Bronchial epithelial cell (primary cell): Measurements from ENCODE around the gene GPR78. TPM values are rescaled to one million over a fixed set of nuclear protein-coding genes. Genes with fewer than 3 reads are reported as not detected.

Experiments used
- DNase-seq: peaks from one replicate; pipeline ENCODE4 v3.0.0-alpha.2; 2010; ENCODE audit warnings: low read depth
- FAIRE-seq: peaks from 2 replicates; lab custom pipeline; 2011; peaks lifted over from hg19 to GRCh38; lab: Jason Lieb, UNC
- H3K27me3 ChIP-seq: 2 replicates; pipeline ENCODE4 v1.5.1; 2011; ENCODE audit warnings: low read length; ENCODE audit not compliant: control insufficient read depth, insufficient read depth
- H3K36me3 ChIP-seq: 2 replicates; pipeline ENCODE4 v1.5.1; 2011; ENCODE audit warnings: low read length; ENCODE audit not compliant: control insufficient read depth, insufficient read depth
- H3K4me3 ChIP-seq: 2 replicates; pipeline ENCODE4 v1.5.1; 2011; ENCODE audit warnings: mild to moderate bottlenecking, low read depth, low read length, control low read depth
- total RNA-seq: library from RNA; depleted of rRNA; stranded (reverse); fragments of >200 nt; gene quantifications from 2 replicates; pipeline ENCODE4 v1.2.1, GENCODE V29; 2014
- TF ChIP-seq, protein P1 (sequence below): IDR thresholded peaks from 2 replicates; pipeline ENCODE4 v1.5.1; 2011; ENCODE audit warnings: mild to moderate bottlenecking, moderate library complexity, low read length, control low read depth, inconsistent platforms; ENCODE audit not compliant: insufficient read depth, severe bottlenecking

The GPR78 gene
- total RNA-seq, 1 donor from 2014 or later, result under 0.01 TPM

DNA sequence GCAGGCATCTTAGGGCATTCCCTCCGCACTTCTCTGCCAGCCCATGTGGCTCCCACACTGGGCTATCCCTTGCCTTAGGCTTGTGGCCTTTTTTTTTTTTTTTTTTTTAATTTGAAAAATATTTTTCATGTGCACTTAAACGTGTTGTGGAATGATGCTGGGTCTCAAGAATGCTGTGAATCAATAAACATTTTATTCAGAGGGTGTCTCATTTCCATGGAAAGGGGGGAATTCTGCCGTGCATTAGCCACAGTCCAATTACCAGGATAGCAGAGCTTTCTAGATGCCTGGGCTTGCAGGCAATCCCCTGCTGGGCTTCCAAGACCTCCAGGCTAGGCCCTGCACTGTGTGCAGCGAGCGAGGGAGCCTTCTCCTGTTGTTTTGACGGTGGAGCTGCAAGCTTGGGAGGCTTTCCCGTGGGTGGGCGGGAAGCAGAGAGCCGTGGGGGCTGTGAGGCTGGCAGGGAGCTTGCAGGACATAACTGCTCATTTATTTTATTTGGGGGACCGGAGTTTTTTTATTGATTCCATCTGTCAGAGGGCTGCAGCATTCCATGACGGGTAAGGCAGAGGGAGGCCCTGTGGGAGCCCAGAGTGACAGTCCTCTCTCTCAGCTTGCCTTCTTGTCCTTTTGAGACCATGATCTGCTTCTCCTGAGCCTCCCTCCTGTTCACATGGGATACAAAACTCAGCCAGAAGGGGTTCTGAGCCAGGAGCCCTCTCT lies 9.8 kb downstream of the GPR78 start:
- Histone ChIP-seq H3K27me3 (peaks cover 25% of the 10 kb centered on the region), H3K36me3 (no peaks in the 10 kb centered on the region), H3K4me3 (no peak overlapping the region)
- DNase-seq, result no peak
- FAIRE-seq, result no peak
- TF ChIP-seq, protein P1, sequence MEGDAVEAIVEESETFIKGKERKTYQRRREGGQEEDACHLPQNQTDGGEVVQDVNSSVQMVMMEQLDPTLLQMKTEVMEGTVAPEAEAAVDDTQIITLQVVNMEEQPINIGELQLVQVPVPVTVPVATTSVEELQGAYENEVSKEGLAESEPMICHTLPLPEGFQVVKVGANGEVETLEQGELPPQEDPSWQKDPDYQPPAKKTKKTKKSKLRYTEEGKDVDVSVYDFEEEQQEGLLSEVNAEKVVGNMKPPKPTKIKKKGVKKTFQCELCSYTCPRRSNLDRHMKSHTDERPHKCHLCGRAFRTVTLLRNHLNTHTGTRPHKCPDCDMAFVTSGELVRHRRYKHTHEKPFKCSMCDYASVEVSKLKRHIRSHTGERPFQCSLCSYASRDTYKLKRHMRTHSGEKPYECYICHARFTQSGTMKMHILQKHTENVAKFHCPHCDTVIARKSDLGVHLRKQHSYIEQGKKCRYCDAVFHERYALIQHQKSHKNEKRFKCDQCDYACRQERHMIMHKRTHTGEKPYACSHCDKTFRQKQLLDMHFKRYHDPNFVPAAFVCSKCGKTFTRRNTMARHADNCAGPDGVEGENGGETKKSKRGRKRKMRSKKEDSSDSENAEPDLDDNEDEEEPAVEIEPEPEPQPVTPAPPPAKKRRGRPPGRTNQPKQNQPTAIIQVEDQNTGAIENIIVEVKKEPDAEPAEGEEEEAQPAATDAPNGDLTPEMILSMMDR, result no peak

DNA sequence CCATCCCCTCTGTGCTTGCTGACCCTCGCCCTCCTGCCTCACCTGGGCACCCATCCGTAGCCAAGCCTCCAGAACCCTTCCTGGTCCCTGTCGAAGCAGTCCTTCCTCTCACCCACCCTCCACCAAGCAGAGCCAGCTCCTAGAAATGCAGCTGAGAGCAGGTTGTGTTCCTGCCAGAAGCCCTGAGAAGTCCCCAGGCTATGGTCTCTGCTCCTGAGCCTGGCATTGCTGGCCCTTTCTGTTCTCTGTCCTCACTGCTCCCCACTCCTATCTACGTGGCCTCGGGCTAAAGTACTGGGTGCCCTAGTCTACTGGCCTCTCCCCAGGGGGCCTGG lies 10.3 kb downstream of the GPR78 start:
- FAIRE-seq (no peak), DNase-seq (no peak)
- peaks cover 25% of the 10 kb centered on the region for H3K27me3 ChIP-seq
- no peaks in the 10 kb centered on the region for H3K36me3 ChIP-seq
- TF ChIP-seq, protein P1, result no peak
- no peak overlapping the region for H3K4me3 ChIP-seq

DNA sequence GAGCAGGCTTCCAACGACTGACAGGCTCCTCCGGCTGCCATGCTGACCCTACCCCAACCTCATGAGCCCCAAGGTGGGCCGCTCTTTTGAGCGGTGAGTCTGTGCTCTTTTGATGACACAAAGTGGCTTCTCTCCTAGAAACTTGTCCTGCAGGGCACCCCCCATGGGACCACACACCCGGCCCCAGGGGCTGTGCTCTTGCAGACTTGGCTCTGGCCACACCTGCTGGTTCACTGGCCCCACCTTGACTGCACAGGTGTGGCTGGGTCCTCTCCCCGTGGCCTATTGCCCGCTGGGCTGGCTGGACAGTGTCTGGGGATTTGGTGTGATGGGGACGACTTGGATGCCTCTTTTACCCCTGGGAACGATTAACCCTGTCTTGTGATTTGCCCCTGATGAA lies 10.9 kb downstream of the GPR78 start:
- DNase-seq, result no peak
- H3K4me3 ChIP-seq, result no peak overlapping the region
- H3K36me3 ChIP-seq, result no peaks in the 10 kb centered on the region
- TF ChIP-seq, protein P1, result no peak
- peaks cover 25% of the 10 kb centered on the region for H3K27me3 ChIP-seq
- no peak for FAIRE-seq

DNA sequence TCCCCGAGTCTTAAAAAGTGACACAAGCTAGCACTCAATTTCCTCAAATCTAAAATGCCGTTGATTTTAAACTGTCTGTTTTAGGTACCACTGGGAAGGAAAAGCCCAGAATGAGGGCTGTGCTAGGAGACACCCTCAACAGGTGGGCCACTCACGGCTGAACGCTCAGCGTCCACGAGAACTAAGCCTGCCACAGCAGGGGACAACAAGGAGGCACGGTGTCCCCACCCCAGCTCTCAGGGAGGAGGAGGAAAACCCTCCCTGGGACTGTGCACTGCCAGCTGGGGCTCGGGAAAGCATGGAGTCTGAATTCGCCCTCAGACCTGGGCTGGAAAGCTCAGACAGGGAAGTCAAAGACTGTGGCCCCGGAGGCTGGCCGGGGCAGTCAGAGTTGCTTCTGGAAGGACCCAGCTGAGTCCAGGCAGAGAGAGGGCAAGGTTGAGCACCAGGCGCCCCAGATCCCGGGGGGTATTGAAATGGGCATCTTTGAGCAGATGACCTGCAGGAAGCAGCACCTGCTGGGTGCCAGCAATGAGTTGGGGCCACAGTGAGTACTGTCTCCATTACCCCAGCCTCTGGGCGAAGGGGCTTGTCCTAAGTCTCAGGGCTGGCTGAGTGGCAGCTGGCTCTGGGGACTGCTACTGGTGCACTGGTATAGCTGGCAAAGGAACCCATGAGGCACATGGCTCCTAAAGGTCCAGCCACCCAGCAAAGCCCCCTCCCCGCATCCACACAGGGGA lies 11.6 kb downstream of the GPR78 start:
- Histone ChIP-seq H3K4me3 (no peak overlapping the region), H3K27me3 (peaks cover 23% of the 10 kb centered on the region), H3K36me3 (no peaks in the 10 kb centered on the region)
- FAIRE-seq (no peak), DNase-seq (no peak)
- TF ChIP-seq, protein P1, result no peak

DNA sequence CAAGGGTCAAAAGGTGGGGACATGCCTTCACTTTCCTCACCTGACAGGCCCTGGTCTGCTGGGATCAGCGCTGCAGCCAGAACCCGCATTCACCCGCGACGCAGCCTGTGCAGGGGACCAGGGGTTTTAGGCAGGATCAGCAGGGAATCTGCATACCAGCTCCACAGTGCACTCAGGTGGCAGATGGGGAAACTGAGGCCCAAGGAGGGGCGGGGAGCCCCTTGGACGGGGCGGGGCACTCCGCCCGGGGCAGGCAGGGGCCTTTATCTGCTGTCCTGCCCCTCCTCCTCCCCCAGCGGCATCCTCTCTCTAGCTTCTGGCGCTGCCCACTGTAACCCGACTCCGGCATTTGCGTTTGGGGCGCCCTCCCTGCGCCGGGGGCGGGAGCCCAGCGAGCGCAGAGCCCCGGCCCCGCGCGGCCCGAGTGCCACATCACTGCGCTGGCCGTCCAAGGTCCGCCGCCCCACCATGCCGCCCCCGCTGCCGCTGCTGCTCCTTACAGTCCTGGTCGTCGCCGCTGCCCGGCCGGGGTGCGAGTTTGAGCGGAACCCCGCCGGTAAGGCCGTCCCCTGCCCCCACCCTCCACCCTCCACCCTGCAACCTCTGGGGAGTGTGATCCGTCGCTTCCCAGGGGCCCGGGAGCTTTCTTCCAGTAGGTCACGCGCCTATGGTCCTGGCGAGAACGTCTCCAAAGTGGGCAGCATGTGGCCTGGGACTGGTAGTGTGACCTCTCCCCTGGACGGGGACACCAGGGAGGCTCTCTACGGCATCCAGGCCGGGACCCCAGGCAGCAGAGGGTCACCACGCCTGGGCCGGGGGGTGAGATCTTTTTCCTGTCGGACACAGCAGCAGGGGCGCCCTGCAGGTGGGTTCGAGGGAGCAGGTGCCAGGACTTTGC lies 12.4 kb downstream of the GPR78 start, which contains the start of gene CPZ:
TSS of gene CPZ (plus strand) at position 400 of the 898 bp plus-strand sequence. CDS start at position 469, 69 bp downstream.
- H3K4me3 ChIP-seq, result no peak within 1 kb of the TSS
- DNase-seq (no peak), FAIRE-seq (no peak)
- no peaks in the 10 kb centered on the region for H3K36me3 ChIP-seq
- H3K27me3 ChIP-seq, result peaks cover 23% of the 10 kb centered on the region
- TF ChIP-seq, protein P1, result no peak
